Measurements from ENCODE around the gene FABP2. TPM values are rescaled to one million over a fixed set of nuclear protein-coding genes. Genes with fewer than 3 reads are reported as not detected.

Gene FABP2
- total and polyA plus RNA-seq, 3 experiments from 2014 or later, result not detected

GRCh38 chr4:119304431-119304830 lies 17.5 kb downstream of the FABP2 start:
- Histone ChIP-seq H3K27me3 (ENCODE audit: insufficient read depth, low read length, poor library complexity, severe bottlenecking) (no peaks in the 10 kb centered on the region), H3K4me3 (ENCODE audit: low read length) (no peak overlapping the region), H3K9me3 (ENCODE audit: low read length) (no peaks in the 10 kb centered on the region), H3K4me1 (ENCODE audit: insufficient read depth, low read length) (peaks cover under 1% of the 10 kb centered on the region), H3K36me3 (ENCODE audit: insufficient read depth, low read length) (no peaks in the 10 kb centered on the region), H3K27ac (ENCODE audit: low read depth, low read length) (no peak overlapping the region)
- ChIA-PET CTCF (no interaction called here), POLR2A (no interaction called here)
- H3K36me3 Mint-ChIP-seq, result peaks cover 0 to 12% (median 0%) of the 10 kb centered on the region in 3 donors
- H3K4me1 Mint-ChIP-seq, result peaks cover 14 to 21% (median 17%) of the 10 kb centered on the region in 3 donors
- no peak for DNase-seq
- H3K27ac Mint-ChIP-seq, result no peak overlapping the region
- H3K9me3 Mint-ChIP-seq, result no peaks in the 10 kb centered on the region
- peak overlapping the region in 1 of 7 donors; percentile 23 for H3K4me3 Mint-ChIP-seq
- H3K27me3 Mint-ChIP-seq, result peaks cover 1 to 27% of the 10 kb centered on the region in 2 donors

- peaks cover 21 to 28% (median 24%) of the 10 kb centered on the region in 3 donors for H3K4me1 Mint-ChIP-seq
- peaks cover 0 to 24% of the 10 kb centered on the region in 2 donors for H3K27me3 Mint-ChIP-seq
- H3K9me3 Mint-ChIP-seq, result no peaks in the 10 kb centered on the region
- H3K27ac Mint-ChIP-seq, result peak overlapping the region in 1 of 8 donors; percentile 27
- ChIA-PET POLR2A (no interaction called here), CTCF (no interaction called here)
- Histone ChIP-seq H3K27me3 (ENCODE audit: insufficient read depth, low read length, poor library complexity, severe bottlenecking) (no peaks in the 10 kb centered on the region), H3K4me1 (ENCODE audit: insufficient read depth, low read length) (peaks cover 8% of the 10 kb centered on the region), H3K4me3 (ENCODE audit: low read length) (no peak overlapping the region), H3K27ac (ENCODE audit: low read depth, low read length) (no peak overlapping the region), H3K36me3 (ENCODE audit: insufficient read depth, low read length) (no peaks in the 10 kb centered on the region), H3K9me3 (ENCODE audit: low read length) (no peaks in the 10 kb centered on the region)
- no peak for DNase-seq
- H3K4me3 Mint-ChIP-seq, result peak overlapping the region in 3 of 7 donors; percentile 11 to 20 (median 14)
- H3K36me3 Mint-ChIP-seq, result peaks cover 0 to 17% (median 0%) of the 10 kb centered on the region in 3 donors
These were observed 18.2 kb downstream of the FABP2 start for GRCh38 chr4:119303587-119304305.

- Histone ChIP-seq H3K4me1 (ENCODE audit: insufficient read depth, low read length) (peaks cover 19% of the 10 kb centered on the region), H3K9me3 (ENCODE audit: low read length) (no peaks in the 10 kb centered on the region), H3K4me3 (ENCODE audit: low read length) (no peak overlapping the region), H3K27me3 (ENCODE audit: insufficient read depth, low read length, poor library complexity, severe bottlenecking) (no peaks in the 10 kb centered on the region), H3K27ac (ENCODE audit: low read depth, low read length) (no peak overlapping the region), H3K36me3 (ENCODE audit: insufficient read depth, low read length) (no peaks in the 10 kb centered on the region)
- Mint-ChIP-seq H3K9me3 (no peaks in the 10 kb centered on the region), H3K4me3 (peak overlapping the region in 5 of 7 donors; percentile 1 to 100 (median 20)), H3K36me3 (peaks cover 0 to 26% (median 3%) of the 10 kb centered on the region in 3 donors), H3K4me1 (peaks cover 30 to 38% (median 34%) of the 10 kb centered on the region in 3 donors), H3K27me3 (peaks cover 0 to 18% of the 10 kb centered on the region in 2 donors), H3K27ac (peak overlapping the region in 5 of 8 donors; percentile 1 to 97 (median 29))
- ChIA-PET POLR2A (no interaction called here), CTCF (no interaction called here)
- no peak for DNase-seq
These were observed 19.7 kb downstream of the FABP2 start for GRCh38 chr4:119302073-119302832.

GRCh38 chr4:119300101-119300978 lies 21.6 kb downstream of the FABP2 start:
- DNase-seq, result peak; percentile 84 to 92 (median 89)

GRCh38 chr4:119299741-119300100 lies 22.2 kb downstream of the FABP2 start:
- Mint-ChIP-seq H3K36me3 (peaks cover 3 to 38% (median 8%) of the 10 kb centered on the region in 3 donors), H3K27me3 (peaks cover 0 to 9% of the 10 kb centered on the region in 2 donors), H3K4me3 (peak overlapping the region; percentile 94 to 100 (median 98)), H3K27ac (peak overlapping the region; percentile 96 to 100 (median 97)), H3K4me1 (peaks cover 34 to 48% (median 40%) of the 10 kb centered on the region in 3 donors), H3K9me3 (no peaks in the 10 kb centered on the region)
- peaks cover 19% of the 10 kb centered on the region for H3K4me1 ChIP-seq (ENCODE audit: insufficient read depth, low read length)
- CTCF ChIA-PET, result interaction anchor here (1.2 to 3.6 kb wide), 6 partner anchors 10 to 329 kb away, joined by 4 to 25 read pairs (median 6); partner anchors contain the start of gene PDE5A
- peaks cover 6% of the 10 kb centered on the region for H3K36me3 ChIP-seq (ENCODE audit: insufficient read depth, low read length)
- peak overlapping the region; percentile 99 for H3K4me3 ChIP-seq (ENCODE audit: low read length)
- POLR2A ChIA-PET, result interaction anchor here (1.1 to 3.2 kb wide), 5 partner anchors 87 to 766 kb away, joined by 3 to 24 read pairs (median 4); partner anchors contain the start of genes PDE5A and USP53
- no peaks in the 10 kb centered on the region for H3K9me3 ChIP-seq (ENCODE audit: low read length)
- DNase-seq, result no peak
- H3K27ac ChIP-seq (ENCODE audit: low read depth, low read length), result peak overlapping the region; percentile 97
- H3K27me3 ChIP-seq (ENCODE audit: insufficient read depth, low read length, poor library complexity, severe bottlenecking), result no peaks in the 10 kb centered on the region

More at GRCh38 chr4:119300101-119300978, 21.6 kb downstream of the FABP2 start:
- Mint-ChIP-seq H3K36me3 (peaks cover 3 to 38% (median 8%) of the 10 kb centered on the region in 3 donors), H3K4me3 (peak overlapping the region; percentile 94 to 100 (median 98)), H3K27me3 (peaks cover 0 to 14% of the 10 kb centered on the region in 2 donors), H3K9me3 (no peaks in the 10 kb centered on the region), H3K27ac (peak overlapping the region; percentile 96 to 100 (median 97)), H3K4me1 (peaks cover 34 to 48% (median 40%) of the 10 kb centered on the region in 3 donors)
- Histone ChIP-seq H3K4me3 (ENCODE audit: low read length) (peak overlapping the region; percentile 99), H3K36me3 (ENCODE audit: insufficient read depth, low read length) (peaks cover 6% of the 10 kb centered on the region), H3K4me1 (ENCODE audit: insufficient read depth, low read length) (peaks cover 19% of the 10 kb centered on the region), H3K9me3 (ENCODE audit: low read length) (no peaks in the 10 kb centered on the region), H3K27me3 (ENCODE audit: insufficient read depth, low read length, poor library complexity, severe bottlenecking) (no peaks in the 10 kb centered on the region), H3K27ac (ENCODE audit: low read depth, low read length) (peak overlapping the region; percentile 97)
- CTCF ChIA-PET, result interaction anchor here (1.2 to 3.6 kb wide), 6 partner anchors 11 to 328 kb away, joined by 4 to 25 read pairs (median 6); partner anchors contain the start of gene PDE5A
- POLR2A ChIA-PET, result interaction anchor here (0.6 to 3.2 kb wide), 6 partner anchors 88 to 766 kb away, joined by 3 to 24 read pairs (median 4); partner anchors contain the start of genes PDE5A and USP53

- H3K4me1 Mint-ChIP-seq, result peaks cover 34 to 48% (median 40%) of the 10 kb centered on the region in 3 donors
These were observed 22.7 kb downstream of the FABP2 start for GRCh38 chr4:119299260-119299671.

GRCh38 chr4:119297795-119298194 lies 24.1 kb downstream of the FABP2 start:
- H3K9me3 Mint-ChIP-seq, result no peaks in the 10 kb centered on the region
- CTCF ChIA-PET, result interaction anchor here (1.3 to 3.6 kb wide), 2 partner anchors 85 to 256 kb away, joined by 3 to 25 read pairs; partner anchors contain the start of gene USP53
- Histone ChIP-seq H3K9me3 (ENCODE audit: low read length) (no peaks in the 10 kb centered on the region), H3K27me3 (ENCODE audit: insufficient read depth, low read length, poor library complexity, severe bottlenecking) (no peaks in the 10 kb centered on the region), H3K27ac (ENCODE audit: low read depth, low read length) (no peak overlapping the region), H3K4me1 (ENCODE audit: insufficient read depth, low read length) (peaks cover 19% of the 10 kb centered on the region), H3K4me3 (ENCODE audit: low read length) (no peak overlapping the region), H3K36me3 (ENCODE audit: insufficient read depth, low read length) (peaks cover 9% of the 10 kb centered on the region)
- no peak for DNase-seq
- H3K27ac Mint-ChIP-seq, result peak overlapping the region in 5 of 8 donors; percentile 27 to 97 (median 38)
- peaks cover 34 to 48% (median 40%) of the 10 kb centered on the region in 3 donors for H3K4me1 Mint-ChIP-seq
- H3K4me3 Mint-ChIP-seq, result peak overlapping the region in 6 of 7 donors; percentile 47 to 100 (median 98)
- H3K36me3 Mint-ChIP-seq, result peaks cover 4 to 45% (median 8%) of the 10 kb centered on the region in 3 donors
- POLR2A ChIA-PET, result interaction anchor here (3.2 kb wide), 1 partner anchor 85 kb away, joined by 24 read pairs; the partner anchor contains the start of gene USP53
- no peaks in the 10 kb centered on the region for H3K27me3 Mint-ChIP-seq

More at GRCh38 chr4:119299260-119299671, 22.7 kb downstream of the FABP2 start:
- Histone ChIP-seq H3K27me3 (ENCODE audit: insufficient read depth, low read length, poor library complexity, severe bottlenecking) (no peaks in the 10 kb centered on the region), H3K4me1 (ENCODE audit: insufficient read depth, low read length) (peaks cover 19% of the 10 kb centered on the region), H3K36me3 (ENCODE audit: insufficient read depth, low read length) (peaks cover 6% of the 10 kb centered on the region), H3K9me3 (ENCODE audit: low read length) (no peaks in the 10 kb centered on the region), H3K4me3 (ENCODE audit: low read length) (peak overlapping the region; percentile 99), H3K27ac (ENCODE audit: low read depth, low read length) (peak overlapping the region; percentile 97)
- DNase-seq, result peak in 1 of 5 donors; percentile 2
- H3K9me3 Mint-ChIP-seq, result no peaks in the 10 kb centered on the region
- peak overlapping the region; percentile 94 to 100 (median 98) for H3K4me3 Mint-ChIP-seq
- H3K27me3 Mint-ChIP-seq, result peaks cover 0 to 5% of the 10 kb centered on the region in 2 donors
- peak overlapping the region; percentile 96 to 100 (median 97) for H3K27ac Mint-ChIP-seq
- ChIA-PET POLR2A (interaction anchor here (0.7 to 3.2 kb wide), 5 partner anchors 87 to 767 kb away, joined by 3 to 24 read pairs (median 4); partner anchors contain the start of genes PDE5A and USP53), CTCF (interaction anchor here (1.2 to 3.6 kb wide), 6 partner anchors 10 to 329 kb away, joined by 4 to 25 read pairs (median 6); partner anchors contain the start of gene PDE5A)
- H3K36me3 Mint-ChIP-seq, result peaks cover 3 to 38% (median 8%) of the 10 kb centered on the region in 3 donors

Measured in CD8-positive, alpha-beta memory T cell (primary cell).